ENCODE results near the gene ZFAND2B.

DNA sequence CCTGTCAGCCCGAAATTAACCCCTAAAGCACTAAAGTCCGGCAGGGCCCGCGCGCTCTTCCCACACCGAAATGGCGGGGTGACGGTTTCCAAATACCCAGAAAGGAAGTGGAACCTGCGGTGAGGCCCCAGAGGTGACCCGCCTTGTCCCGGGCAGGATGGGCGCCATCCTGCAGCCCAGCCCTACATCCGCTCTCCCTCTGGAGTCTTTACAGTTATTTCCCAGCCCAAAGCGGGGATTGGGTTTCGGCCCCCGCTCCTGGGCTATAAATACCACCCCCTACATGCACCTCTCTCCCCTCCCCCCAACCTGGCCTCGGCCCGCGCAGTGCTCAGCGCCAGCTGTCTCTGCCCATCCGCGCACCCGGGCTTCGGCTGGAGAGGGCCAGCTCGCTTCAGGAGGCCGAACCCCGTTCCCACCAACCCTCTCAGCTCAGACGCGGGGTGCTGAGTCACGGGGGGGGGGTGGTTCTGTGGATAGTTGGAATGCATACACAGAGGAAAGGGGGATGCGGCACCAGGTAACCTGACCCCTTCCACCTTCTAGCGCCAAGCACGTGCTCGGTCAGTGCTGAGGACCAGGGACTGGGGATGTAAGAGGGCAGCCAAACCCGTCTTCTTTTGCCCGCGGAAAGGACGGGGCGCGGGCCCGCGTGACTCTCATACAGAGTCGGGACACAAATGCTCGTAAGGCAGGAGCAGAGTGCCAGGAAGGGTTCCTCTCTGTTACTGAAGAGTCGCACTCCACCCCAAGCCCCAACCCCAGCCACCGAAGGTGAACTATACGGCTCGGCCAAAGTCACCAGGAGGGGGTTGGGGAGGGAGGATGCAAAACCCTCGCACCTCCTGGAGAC is 46.5 kb downstream of the ZFAND2B start, which contains the start of gene TUBA4B:
- TF ChIP-seq, protein P1, sequence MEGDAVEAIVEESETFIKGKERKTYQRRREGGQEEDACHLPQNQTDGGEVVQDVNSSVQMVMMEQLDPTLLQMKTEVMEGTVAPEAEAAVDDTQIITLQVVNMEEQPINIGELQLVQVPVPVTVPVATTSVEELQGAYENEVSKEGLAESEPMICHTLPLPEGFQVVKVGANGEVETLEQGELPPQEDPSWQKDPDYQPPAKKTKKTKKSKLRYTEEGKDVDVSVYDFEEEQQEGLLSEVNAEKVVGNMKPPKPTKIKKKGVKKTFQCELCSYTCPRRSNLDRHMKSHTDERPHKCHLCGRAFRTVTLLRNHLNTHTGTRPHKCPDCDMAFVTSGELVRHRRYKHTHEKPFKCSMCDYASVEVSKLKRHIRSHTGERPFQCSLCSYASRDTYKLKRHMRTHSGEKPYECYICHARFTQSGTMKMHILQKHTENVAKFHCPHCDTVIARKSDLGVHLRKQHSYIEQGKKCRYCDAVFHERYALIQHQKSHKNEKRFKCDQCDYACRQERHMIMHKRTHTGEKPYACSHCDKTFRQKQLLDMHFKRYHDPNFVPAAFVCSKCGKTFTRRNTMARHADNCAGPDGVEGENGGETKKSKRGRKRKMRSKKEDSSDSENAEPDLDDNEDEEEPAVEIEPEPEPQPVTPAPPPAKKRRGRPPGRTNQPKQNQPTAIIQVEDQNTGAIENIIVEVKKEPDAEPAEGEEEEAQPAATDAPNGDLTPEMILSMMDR (optimal IDR thresholded peaks at IDR 0.05 in 1 of 3, IDR thresholded peaks at IDR 0.05 in 1 of 3, conservative IDR thresholded peaks at IDR 0.05 in 1 of 3; ENCODE audit: extremely low read depth in 1 of 3, insufficient read depth in 2 of 3, low read length in 3 of 3): no peak
- no peak for TF ChIP-seq EZH2 (IDR thresholded peaks at IDR 0.05; ENCODE audit: low read length)
